Frontal cortex (tissue), 4 donors: ENCODE data around the gene TNPO3. TPM values are rescaled to one million over a fixed set of nuclear protein-coding genes. Genes with fewer than 3 reads are reported as not detected.
"Not testable (repeated sequence)": the region's sequence is repeated elsewhere in the genome, so short reads cannot be mapped to it uniquely, and the experiment has no call there.

ENCODE experiments used
- DNase-seq, 2 donors: peaks; one replicate each; pipeline ENCODE4 v3.0.0; 2012; ENCODE audit warnings: low spot score in 2 of 2
- FAIRE-seq: peaks from 2 replicates; lab custom pipeline; 2012; peaks lifted over from hg19 to GRCh38; lab: Jason Lieb, UNC
- total RNA-seq: library from RNA; depleted of rRNA; stranded (reverse); fragments of >200 nt; gene quantifications from one replicate; pipeline ENCODE4 v1.2.3, GENCODE V29; 2014
- donor health status: control.
- donor health status: control.
- donor health status: control.

TNPO3 gene
- total RNA-seq, 1 donor from 2014 or later: 101 TPM

DNA sequence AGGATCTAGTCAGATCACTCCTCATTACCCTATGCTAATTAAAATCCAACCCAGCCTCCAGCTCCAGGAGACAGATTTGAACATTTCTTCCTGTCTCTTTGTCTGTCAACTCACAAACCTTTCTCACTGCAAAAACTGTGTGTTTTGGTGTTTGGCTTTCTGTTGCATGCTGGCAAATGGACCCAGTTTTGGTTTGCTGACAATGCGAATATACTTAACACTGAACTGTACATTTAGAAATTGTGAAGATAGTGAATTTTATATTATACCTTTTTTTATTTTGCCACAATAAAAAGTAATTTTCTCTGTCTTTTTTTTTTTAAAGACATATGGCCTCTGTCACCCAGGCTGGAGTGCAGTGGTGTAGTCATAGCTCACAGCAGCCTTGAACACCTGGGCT is 18.3 kb upstream of the TNPO3 start:
- no peak for DNase-seq
- FAIRE-seq: no peak

DNA sequence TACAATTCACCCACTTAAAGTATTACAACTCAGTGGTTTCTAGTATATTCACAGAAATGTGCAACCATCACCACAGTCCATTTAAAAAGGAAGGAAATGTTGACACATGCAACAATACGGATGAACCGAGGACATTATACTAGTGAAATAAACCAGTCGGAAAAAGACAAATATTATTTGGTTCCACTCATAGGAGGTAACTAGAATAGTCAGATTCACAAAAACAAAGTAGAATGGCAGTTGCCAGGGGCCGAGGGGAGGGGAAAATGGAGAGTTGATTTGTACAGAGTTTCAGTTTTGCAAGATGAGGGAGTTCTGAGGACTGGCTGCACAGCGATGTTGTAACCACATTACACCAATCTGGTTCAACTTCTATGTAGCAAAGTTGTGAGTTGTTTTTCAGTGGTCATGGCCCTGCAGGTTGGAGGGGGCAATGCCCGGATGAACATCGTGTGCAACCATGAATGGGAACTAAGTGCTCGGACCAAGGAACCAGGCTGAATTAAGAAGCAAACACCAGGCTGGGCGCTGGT is 17.6 kb upstream of the TNPO3 start:
- DNase-seq (no peak), FAIRE-seq (no peak)

GRCh38 chr7:129069021-129069420 is 14.1 kb upstream of the TNPO3 start:
- FAIRE-seq (no peak), DNase-seq (no peak)

DNA sequence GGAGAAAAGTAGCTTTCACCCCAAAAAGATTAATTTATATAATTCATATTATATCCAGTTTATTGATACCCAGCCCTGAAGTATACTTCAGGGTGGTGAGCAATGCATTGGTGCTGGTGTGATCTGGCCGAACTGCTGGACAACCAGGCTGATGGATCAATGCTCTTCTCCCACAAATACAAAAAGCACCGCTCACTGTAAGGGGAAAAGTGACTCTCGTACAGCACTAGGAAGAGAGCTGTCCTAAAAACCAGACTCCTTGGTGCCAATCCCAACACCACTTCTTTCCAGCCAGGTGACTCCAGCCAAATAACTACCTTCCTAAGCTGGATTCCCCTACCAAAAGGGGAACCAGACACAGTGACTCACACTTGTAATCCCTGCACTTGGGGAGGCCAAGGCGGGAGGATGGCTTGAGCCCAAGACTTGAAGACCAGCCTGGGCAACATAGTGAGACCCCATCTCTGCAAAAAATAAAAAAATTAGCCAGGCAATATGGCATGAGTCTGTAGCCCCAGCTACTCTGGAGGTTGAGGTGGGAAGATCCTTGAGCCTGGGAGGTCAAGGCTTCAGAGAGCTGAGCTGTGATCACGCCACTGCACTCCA is 13.1 kb upstream of the TNPO3 start:
- DNase-seq (no peak), FAIRE-seq (no peak)

DNA sequence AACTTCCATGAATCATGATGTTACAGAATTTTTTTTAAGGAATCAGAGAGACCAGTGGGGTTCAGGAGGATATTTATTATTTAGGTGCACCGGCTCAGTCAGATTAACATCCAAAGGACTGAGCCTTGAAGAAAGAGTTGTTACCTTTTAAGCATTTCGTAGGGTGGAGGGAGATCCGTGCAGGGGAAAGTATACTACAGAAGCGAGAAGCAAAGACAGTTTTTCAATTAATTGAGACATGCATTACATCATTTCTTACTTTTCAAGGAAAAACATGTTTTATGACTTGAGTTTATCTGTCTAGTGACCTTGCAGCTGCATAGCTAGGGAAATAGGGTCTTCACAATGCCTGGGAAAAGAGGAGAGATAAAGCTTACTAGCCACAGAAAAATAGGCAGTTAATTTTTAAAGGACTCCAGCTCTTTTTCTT is 12.2 kb upstream of the TNPO3 start:
- FAIRE-seq, DNase-seq: not testable (repeated sequence)

GRCh38 chr7:129066290-129067131 is 11.6 kb upstream of the TNPO3 start:
- FAIRE-seq (no peak), DNase-seq (no peak)

DNA sequence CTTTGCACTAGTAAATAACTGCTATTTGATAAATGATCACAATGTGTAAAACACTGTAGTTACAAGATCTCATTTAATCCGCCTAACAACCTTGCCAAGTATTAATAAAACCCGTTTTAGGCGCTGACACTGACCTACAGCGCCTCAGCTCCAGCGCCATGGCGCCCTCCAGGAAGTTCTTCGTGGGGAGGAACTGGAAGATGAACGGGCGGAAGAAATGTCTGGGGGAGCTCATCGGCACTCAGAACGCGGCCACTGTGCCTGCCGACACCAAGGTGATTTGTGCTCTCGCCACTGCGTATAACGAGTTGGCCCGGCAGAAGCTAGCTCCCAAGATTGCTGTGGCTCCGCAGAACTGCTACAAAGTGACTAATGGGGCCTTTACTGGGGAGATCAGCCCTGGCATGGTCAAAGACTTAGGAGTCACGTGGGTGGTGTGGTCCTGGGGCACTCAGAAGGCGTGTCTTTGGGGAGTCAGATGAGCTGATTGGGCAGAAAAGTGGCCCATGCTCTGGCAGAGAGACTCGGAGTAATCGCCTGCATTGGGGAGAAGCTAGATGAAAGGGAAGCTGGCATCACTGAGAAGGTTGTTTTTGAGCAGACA is 1.1 kb upstream of the TNPO3 start:
- no peak for DNase-seq
- FAIRE-seq: no peak

DNA sequence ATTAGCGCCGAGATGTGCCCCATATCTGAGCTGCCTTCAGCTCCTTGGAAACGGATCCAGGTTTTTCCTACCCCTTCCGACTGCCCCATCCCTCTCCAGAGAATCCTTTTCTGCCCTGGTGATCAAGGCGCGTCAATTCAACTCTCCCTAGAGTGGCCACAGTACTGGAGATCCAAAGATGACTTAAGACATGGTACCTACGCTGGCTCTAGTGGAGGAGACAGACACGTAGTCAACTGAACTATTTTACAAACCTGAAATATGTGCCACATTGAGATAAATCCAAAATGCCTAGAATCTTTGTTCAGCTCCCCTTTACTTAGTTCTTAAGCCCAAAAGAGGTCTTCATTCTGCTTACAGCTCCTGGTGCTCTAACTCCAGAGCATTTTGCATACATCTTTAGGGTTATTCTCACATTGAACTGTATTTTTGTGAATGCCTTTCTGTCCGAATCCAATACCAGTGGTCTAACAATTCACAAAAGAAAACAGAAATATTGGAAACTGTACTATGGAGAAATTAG is 444 bp upstream of the TNPO3 start:
- FAIRE-seq: no peak
- DNase-seq: no peak

DNA sequence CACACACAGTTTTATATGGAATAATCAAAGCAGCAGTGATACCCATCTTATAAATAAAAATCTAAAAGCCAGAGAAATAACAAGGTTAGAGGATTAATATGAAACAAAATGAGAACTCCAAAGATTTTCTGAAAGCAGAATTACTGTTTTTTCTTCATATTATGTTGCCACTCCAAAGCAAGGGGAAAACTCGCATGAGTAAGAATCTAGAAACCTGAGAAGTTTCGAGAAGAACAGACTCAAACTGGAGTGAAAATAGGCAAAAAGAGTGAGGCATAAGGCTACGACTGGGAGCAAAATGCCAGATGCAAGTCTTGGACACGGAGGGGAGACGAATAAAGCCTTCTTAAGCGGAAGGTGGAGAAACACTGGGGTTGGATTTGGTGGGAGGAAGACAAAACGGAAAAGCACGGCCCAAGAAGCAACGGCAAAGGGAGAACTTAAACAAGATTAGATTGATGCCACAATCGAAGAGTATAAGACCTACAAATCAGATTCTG is 923 bp downstream of the TNPO3 start:
- DNase-seq (peak in 1 of 2 donors; percentile 22), FAIRE-seq (no peak)

DNA sequence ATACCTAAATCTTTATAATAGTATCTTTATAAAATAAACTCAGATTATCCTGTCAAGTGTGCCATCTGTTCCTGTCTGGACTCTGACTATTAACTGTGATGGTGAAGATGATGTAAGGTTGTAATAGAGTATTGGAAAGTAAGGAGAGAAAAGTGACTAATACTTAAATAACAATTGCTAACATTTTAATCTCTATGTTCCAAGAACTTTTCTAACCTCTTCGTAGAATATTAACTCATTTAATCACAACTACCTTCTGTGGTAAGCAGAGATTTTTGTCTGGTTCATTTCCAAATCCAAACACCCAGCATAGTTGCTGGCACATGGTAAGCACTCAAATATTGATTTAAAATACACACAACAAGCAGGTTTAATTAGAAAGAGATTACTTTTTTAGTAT is 2.5 kb downstream of the TNPO3 start:
- FAIRE-seq (no peak), DNase-seq (no peak)

- not testable (repeated sequence) for FAIRE-seq, DNase-seq
Measured at GRCh38 chr7:129051459-129051858, 3.5 kb downstream of the TNPO3 start.

GRCh38 chr7:129047761-129048160 is 7.2 kb downstream of the TNPO3 start:
- no peak for DNase-seq

GRCh38 chr7:129045682-129046081 is 9.2 kb downstream of the TNPO3 start:
- FAIRE-seq: no peak
- no peak for DNase-seq

More at GRCh38 chr7:129047761-129048160, 7.2 kb downstream of the TNPO3 start:
- no peak for FAIRE-seq

DNA sequence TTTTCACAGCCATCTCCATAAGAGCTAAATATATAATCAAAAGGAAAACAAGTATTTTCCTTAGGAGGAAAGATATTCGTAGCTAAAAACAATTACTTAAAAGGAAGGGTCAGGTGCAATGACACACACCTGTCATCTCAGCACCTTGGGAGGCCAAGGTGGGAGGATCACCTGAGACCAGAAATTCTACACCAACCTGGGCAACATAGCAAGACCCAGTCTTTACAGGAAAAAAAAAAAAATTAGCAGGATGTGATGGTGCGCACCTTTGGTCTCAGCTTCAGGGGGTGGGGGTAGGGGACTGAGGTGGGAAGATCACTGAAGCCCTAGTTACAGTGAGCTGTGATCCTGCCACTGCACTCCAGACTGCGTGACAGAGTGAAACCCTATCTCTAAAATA is 11.9 kb downstream of the TNPO3 start:
- FAIRE-seq (no peak), DNase-seq (no peak)

DNA sequence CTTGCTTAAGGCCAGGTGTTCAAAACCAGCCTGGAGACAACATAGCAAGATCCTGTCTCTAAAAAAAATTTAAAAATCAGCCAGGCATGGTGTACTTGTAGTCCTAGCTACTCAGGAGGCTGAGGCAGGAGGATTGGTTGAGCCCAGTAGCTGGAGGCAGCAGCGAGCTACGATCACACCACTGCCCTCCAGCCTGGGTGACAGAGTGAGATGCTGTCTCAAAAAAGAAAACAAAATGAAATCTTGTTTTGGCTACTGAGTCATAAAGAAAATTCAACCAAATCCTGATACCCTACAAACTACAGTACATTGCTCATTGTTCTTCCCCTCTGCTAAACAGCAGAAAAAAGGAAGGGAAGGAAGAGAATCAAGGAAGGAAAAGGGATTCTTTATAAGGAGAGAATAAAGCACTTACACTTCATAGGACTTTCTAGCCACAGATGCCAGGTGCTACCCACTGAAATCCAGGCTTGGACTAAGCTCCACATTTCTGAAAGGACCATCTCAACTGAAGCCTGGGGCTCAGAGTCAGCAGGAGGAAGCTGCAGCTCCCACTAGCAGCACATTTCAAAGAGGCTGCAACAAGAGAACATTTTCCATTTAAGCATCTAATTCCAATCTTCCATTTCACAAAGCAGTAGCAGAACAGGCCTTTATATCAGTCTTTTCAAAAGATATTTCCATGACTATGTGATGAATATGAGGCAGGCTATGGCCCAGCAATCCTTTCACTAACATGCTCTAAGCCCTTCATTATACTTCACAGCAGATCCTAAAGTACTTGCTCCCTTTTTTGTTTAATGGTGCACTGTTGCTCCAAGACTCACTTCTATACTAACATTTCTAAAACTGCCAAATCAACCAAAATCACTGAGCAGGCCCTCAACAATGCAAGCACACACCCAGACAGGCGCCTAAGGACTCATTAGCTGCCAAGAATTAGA is 13.5 kb downstream of the TNPO3 start:
- FAIRE-seq (no peak), DNase-seq (no peak)

GRCh38 chr7:129038468-129038867 is 16.4 kb downstream of the TNPO3 start:
- FAIRE-seq, DNase-seq: not testable (repeated sequence)

DNA sequence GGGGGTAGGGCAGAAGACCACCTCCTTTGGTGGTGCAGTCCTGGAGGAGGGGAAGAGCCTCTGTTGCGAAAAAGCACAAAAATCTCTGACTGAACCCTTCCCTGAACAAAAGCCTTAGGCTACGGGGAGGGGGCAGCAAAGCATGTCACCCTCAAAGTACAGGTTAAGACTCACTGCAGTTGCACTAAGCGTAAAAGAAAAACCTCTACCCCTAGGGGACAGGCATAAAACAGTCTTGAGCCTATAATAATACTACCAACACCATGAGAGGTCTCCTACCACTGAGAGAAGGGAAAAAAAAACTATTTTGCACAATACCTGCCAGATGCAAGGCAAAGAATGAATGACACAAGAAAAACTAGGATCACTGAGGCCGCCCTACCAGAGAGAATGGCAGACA is 17.3 kb downstream of the TNPO3 start:
- no peak for FAIRE-seq

DNA sequence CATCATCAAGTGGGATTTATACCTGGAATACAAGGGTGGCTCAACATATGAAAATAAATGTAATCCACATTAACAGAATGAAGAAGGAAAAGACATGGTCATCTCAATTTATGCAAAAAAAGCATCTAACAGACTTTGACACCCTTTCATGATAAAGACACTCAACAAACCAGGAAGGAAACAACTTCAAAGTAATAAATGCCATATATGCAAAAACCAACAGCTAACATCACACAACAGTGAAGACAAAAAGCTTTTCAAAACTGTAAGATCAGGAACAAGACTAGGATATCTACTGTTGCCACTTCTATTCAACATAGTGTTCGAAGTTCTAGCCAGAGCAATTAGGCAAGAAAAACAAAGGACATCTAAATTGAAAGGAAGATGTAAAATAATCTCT is 22.9 kb downstream of the TNPO3 start:
- no peak for DNase-seq
- FAIRE-seq: no peak

More for the DNA sequence above, 17.3 kb downstream of the TNPO3 start:
- no peak for DNase-seq

DNA sequence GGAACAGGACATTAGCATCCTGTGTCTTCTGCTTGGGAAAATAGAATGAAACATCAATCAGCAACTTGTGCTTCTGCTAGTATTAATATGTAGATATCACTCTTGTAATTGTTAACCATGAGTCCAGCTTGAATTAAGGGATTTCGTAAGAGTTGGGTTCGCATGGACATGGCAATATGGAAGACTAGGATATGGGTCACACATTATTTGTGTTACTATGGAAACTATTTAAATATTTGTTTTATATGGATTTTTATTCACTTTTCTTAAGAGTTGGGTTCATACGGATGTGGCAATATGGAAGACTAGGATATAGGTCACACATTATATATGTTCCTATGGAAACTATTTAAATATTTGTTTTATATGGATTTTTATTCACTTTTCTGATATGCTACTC is 24.5 kb downstream of the TNPO3 start:
- FAIRE-seq: no peak
- no peak for DNase-seq
